AML-193 (cell line): ENCODE measurements around the gene TOP1.
A peak's percentile ranks its signal among the peaks of the same experiment; 100 is the strongest.

ENCODE experiments used
- DNase-seq, 2 experiments: peaks; one replicate each; lab custom pipeline; 2025; lab: John Stamatoyannopoulos, UW

TOP1 gene

GRCh38 chr20:41058674-41059635 lies 30.3 kb downstream of the TOP1 start:
- no peak for DNase-seq

DNA sequence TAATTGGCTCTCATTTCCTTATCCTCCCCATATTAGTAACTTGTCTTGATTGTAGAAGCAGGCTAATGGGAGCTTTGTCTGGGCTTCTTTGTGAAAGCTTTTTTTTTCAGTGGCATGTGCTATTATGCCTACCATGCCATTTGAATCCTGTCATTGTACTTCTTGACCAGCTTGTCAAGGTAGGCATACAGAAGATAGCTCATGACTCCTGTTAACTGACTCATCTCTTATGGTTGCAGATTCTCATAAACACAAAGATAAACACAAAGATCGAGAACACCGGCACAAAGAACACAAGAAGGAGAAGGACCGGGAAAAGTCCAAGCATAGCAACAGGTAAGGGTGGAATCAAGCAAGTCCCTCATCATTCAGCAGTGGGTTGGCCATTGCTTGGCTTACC lies 32.5 kb downstream of the TOP1 start:
- DNase-seq = no peak

DNA sequence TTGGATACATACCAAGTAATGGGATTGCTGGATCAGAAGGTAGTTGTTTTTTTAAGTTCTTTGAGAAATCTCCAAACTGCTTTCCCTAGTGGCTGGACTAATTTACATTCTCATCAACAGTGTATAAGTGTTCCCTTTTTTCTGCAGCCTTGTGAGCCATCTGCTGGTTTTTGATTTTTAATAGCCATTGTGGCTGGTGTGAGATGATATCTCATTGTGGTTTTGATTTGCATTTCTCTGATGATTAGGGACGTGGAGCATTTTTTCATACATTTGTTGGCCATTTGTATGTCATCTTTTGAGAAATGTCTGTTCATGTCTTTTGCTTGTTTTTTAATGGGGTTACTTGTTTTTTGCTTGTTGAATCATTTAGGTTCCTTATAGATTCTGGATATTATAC lies 34.8 kb downstream of the TOP1 start:
- no peak for DNase-seq

- DNase-seq = no peak
Measured at GRCh38 chr20:41064377-41064776, 35.8 kb downstream of the TOP1 start.

- no peak for DNase-seq
Measured at GRCh38 chr20:41065716-41066115, 37.1 kb downstream of the TOP1 start.

DNA sequence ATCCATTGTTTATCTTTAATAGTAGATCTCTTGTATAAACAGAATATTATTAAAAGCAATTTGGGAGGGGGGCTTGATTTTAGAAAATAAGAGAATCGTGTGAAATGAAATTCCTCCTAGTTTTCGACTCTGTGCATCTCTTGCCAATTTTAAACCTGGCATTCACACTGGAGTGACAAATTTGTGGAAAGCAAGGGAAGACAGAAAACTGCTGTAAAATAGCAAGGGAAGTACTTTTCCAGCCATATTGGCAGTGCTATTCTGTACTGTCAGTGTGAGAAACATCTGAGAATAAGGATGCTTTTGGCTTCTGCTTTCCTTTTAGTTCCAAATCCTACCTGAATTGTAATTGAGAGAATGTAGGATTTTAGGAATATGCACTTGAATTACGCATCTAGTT lies 40.2 kb downstream of the TOP1 start:
- no peak for DNase-seq

- DNase-seq = no peak
Measured at GRCh38 chr20:41072190-41072863, 43.7 kb downstream of the TOP1 start.

DNA sequence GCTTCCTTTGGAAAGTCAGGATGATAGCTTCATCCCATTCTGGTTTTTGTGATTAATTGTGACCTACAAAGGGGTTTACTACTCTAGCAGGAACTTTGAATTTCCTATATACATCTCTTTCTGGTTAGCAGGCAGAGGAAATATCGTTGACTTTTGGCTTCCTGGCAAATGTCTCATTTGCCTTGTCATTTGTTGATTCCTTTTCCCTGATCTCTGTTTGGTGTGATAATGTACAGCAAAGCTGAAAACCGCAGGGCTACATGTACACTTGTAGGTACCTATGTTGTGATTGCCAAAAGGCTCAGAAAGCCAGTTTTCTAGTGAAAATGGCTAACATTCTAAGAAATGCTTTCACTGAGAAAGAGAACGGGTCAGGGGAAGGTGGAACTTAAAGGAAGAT lies 44.3 kb downstream of the TOP1 start:
- no peak for DNase-seq

GRCh38 chr20:41074441-41074840 lies 45.8 kb downstream of the TOP1 start:
- no peak for DNase-seq

DNA sequence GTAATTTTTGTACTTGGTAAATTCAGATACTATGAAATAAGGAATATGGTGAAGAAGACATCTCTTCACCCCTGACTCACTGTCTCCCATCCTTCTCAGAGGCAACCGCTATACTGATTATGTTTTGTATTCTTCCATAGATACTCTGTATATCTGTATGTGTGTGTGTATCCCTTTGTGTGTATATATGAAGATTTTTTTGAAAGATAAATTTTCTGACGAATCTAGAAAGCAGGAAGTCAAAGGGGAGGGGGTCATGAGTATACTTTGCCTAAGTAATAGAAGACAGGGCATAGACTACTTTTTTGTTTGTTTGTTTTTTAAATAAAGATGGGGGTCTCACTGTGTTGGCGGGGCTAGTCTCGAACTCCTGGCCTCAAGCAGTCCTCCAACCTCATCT lies 48.2 kb downstream of the TOP1 start:
- DNase-seq = no peak

- DNase-seq = peak in 1 of 2 experiments; percentile 18
Measured at GRCh38 chr20:41078329-41078728, 49.7 kb downstream of the TOP1 start.

- DNase-seq = no peak
Measured at GRCh38 chr20:41079066-41079465, 50.4 kb downstream of the TOP1 start.

DNA sequence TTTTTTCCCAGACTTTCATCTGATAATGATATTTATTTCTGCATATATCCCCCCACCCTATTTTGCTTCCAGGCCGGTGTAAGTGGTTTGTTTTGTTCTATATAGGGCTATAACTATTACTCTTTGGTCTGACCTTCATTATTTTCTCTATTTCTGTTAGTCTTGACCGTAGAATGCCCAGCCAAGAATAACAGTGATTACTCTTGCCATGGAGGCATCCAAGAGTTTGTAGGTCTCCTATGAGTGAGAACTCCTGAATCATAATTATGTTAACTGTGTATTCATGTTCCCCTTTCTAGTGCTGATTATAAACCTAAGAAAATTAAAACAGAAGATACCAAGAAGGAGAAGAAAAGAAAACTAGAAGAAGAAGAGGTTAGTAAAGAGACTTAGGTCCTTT lies 52.2 kb downstream of the TOP1 start:
- DNase-seq = no peak

GRCh38 chr20:41081276-41081814 lies 52.7 kb downstream of the TOP1 start:
- no peak for DNase-seq

GRCh38 chr20:41082306-41082705 lies 53.7 kb downstream of the TOP1 start:
- DNase-seq = no peak

GRCh38 chr20:41085606-41086005 lies 57.0 kb downstream of the TOP1 start:
- no peak for DNase-seq

GRCh38 chr20:41086402-41087324 lies 58.0 kb downstream of the TOP1 start:
- no peak for DNase-seq

DNA sequence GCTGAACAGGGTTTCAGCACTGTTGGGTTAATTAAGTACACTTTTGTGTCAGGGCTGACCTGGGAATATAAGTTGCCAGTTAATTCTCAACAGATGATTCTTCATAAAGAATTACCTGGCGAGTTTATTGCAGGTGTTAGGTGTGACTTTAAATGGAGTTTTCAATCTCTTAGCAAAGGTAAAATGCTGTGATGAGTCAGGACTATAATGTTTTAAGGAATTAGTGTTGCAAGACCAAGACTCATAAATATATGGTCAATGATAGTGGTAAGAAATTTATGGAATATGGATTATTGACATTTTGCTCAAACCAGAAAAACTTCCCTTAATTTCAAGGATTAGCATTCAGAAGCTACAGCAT lies 58.7 kb downstream of the TOP1 start:
- DNase-seq = no peak

DNA sequence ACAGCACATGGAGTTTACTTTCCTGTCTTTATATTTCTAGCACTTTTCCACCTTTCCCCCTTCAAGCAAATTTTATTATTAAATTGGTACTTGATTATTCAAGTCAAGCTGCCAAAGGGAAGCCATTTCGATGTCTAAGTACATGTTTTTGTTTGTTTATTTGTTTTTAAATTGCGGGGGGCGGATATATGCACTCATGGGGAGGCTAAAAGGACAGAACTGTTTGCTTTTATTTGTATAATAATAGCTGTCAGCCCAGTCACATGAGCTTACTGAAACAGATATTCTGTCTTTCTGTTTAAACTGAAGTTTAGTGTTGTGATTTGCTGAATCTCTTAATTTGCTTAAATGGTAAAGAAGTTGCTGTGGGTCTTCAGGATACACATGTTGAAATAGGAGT lies 59.2 kb downstream of the TOP1 start:
- DNase-seq = no peak

GRCh38 chr20:41089555-41089954 lies 60.9 kb downstream of the TOP1 start:
- DNase-seq = no peak

DNA sequence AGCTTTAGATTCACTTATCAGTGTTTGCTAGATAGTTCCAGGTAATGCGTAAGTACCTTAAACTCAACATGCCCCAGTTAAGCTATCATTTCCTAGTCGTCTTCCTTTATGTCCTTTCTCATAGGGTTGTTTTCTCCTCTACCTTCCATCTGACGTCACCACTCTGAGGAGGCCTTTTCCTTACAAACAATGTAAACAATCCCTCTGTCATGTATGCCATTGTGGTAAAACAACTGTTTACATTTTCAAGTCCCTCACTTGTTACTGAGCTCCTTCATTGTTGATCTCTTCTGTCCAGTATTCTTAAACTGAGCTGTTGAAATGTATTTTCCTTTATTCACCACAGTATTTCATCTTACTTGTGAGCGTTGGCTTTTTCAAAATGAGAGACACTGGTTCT lies 63.3 kb downstream of the TOP1 start:
- DNase-seq = no peak
